RWPE1 (cell line): ENCODE data around the gene OR1N2.
"Not testable (repeated sequence)": the region's sequence is repeated elsewhere in the genome, so short reads cannot be mapped to it uniquely, and the experiment has no call there.

ENCODE experiments used
- CTCF ChIA-PET: fragments of 350-600 bp; sonication (Branson Sonifier 250); formaldehyde crosslinking; extraction: SDS; loops from one replicate; lab custom pipeline; 2021; lab: Yijun Ruan, JAX
- POLR2A ChIA-PET: fragments of 400-600 bp; formaldehyde crosslinking; extraction: SDS; loops from one replicate; lab custom pipeline; 2020; ENCODE audit warnings: antibody characterized with exemption; ENCODE audit not compliant: low non-redundant PET; lab: Yijun Ruan, JAX
- DNase-seq: peaks from one replicate; pipeline ENCODE4 v3.0.0; 2012; ENCODE audit warnings: low spot score
- H3K27ac ChIP-seq: fragments of 450-650 bp; 2 replicates; pipeline ENCODE4 v1.5.1; 2017
- TF ChIP-seq, protein P1 (sequence below): fragments of 450-650 bp; conservative IDR thresholded peaks from 2 replicates; pipeline ENCODE4 v1.5.1; 2017; ENCODE audit warnings: low read depth, mild to moderate bottlenecking

The OR1N2 gene

DNA sequence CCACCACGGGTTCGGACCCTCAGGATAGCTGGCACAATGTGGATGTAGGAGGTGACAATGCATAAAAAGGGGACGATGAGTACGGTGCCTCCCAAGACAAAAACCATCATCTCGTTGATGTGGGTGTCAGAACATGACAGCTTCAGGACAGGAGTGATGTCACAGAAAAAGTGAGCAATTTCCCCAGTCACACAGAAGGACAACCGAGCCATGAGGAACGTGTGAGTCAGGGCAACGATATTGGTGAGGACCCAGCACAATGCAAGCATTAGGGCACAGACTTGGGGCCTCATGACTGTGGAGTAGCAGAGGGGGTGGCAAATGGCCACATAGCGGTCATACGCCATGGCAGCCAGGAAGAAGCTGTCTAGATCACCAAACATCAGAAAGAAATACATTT lies 26.3 kb upstream of the OR1N2 start:
- TF ChIP-seq, protein P1, sequence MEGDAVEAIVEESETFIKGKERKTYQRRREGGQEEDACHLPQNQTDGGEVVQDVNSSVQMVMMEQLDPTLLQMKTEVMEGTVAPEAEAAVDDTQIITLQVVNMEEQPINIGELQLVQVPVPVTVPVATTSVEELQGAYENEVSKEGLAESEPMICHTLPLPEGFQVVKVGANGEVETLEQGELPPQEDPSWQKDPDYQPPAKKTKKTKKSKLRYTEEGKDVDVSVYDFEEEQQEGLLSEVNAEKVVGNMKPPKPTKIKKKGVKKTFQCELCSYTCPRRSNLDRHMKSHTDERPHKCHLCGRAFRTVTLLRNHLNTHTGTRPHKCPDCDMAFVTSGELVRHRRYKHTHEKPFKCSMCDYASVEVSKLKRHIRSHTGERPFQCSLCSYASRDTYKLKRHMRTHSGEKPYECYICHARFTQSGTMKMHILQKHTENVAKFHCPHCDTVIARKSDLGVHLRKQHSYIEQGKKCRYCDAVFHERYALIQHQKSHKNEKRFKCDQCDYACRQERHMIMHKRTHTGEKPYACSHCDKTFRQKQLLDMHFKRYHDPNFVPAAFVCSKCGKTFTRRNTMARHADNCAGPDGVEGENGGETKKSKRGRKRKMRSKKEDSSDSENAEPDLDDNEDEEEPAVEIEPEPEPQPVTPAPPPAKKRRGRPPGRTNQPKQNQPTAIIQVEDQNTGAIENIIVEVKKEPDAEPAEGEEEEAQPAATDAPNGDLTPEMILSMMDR, result no peak
- CTCF ChIA-PET, result no interaction called here
- no peak overlapping the region for H3K27ac ChIP-seq
- DNase-seq, result no peak
- POLR2A ChIA-PET, result no interaction called here

DNA sequence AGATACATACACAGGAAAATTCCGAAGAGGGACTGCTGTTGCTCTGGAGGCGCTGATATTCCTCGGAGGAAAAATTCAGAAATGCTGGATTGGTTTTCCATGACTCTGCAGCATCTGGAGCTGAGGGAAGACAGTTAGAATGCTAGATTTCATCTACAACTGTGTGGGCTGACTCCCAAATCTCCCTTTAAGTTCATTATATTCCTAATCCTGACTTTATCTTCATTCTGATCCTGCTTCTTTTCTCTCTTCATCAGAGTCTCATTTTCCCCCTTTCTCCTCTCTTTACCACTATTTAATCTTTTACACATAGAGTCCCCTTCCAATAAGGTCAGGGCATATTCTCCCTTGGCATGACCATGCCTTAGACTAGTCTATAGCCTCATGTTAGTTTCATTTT lies 25.7 kb upstream of the OR1N2 start, which contains the start of gene OR1N1:
Gene OR1N1 (minus strand): TSS at position 101 of the 400 bp plus-strand sequence. CDS start 0 bp downstream, at position 101.
- ChIA-PET POLR2A (no interaction called here), CTCF (interaction anchor here (0.6 kb wide), 1 partner anchor 46 kb away, joined by 3 read pairs; no protein-coding TSS in a partner anchor)
- no peak within 1 kb of the TSS for H3K27ac ChIP-seq
- no peak for DNase-seq
- TF ChIP-seq, protein P1, result no peak

DNA sequence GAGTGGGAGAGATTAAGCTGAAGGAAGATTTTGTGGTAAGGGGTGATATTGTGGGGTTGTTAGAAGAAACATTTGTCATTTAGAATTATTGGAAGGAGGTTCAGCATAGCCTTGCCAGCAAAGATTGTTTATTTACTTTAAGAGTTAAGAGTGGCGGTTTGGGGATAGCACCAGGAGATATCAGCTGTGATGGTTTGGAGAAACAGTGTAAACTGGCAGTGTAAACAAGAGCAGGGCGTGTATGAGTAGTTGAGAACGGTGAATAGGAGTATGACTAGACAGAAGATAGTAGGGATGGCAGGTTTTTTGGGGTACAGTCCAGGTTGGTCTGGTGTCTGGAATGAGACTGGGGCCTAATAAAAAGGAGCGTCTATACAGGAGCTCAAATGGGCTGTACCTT lies 21.8 kb upstream of the OR1N2 start:
- DNase-seq, CTCF ChIA-PET, POLR2A ChIA-PET, H3K27ac ChIP-seq: not testable (repeated sequence)

DNA sequence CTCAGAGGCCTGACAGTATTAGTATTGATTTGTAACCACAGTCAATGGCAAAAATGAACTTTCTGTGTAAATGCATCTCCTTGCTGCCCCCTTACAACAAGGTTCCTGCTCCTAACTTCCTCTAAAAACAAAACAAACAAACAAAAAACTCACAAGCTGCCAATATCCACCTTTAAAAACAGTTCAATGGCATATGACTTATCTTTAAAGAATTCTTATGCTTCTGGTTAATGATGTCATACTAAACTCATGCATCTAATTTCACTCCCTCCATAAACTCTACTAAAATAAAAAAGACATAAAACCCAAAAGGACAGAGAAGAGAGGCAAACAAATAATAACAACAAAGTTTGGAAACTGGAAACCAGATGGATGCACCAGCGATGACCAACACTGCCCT lies 16.8 kb upstream of the OR1N2 start:
- ChIA-PET CTCF (no interaction called here), POLR2A (no interaction called here)
- no peak for DNase-seq
- TF ChIP-seq, protein P1, result no peak
- no peak overlapping the region for H3K27ac ChIP-seq

DNA sequence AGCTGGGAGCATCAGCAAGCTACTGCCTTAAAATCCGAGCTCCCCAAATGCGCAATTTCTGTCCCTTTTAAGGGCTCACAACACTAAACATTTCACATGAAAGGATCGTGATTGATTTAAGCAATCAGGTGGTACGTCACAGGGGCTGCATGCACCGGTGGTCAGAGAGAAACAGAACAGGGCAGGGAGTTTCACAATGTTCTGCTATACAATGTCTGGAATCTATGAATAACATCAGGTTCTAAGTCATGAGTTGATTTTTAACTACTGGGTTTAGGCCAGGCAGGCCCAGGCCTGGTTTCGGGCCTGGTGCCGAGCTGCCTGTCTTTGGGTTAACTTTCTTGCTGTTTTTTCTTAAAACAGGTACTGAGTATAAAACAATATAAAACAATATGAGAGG lies 15.8 kb upstream of the OR1N2 start:
- POLR2A ChIA-PET, DNase-seq, CTCF ChIA-PET, H3K27ac ChIP-seq: not testable (repeated sequence)

DNA sequence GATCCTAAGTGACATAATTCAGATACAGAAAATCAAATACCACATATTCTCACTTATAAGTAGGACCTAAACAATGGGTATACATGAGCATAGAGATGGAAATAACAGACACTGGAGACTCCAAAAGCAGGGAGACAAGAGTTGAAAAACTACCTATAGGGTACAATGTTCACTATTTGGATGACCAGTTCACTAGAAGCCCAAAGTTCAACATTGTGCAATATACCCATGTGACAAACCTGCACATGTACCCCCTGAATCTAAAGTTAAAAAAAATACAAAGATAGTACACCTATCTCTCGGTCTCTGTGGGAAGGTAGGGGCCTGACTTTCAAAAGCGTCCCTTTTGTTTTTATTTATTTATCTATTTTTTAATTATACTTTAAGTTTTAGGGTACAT lies 14.2 kb upstream of the OR1N2 start:
- ChIA-PET CTCF (no interaction called here), POLR2A (no interaction called here)
- H3K27ac ChIP-seq, result no peak overlapping the region
- DNase-seq, result no peak
- TF ChIP-seq, protein P1, result no peak

DNA sequence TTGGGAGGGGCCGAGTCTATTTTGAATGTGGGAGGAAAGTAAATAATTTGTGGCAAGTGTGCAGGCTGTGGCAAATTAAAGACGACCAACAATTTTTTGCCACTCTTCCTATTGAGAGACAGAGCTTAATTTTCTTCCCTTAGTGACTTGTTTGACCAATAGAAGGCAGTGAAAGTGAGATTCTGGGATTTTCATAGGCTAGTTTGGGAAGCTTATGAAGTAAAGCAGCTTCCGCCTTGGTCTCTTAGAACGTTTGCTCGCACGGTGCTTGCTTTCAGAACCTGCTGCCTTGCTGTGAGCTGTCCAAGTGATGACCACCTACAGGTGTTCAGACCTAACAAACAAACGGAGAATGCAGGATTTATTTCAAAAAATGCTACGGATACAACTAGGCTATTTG lies 6.7 kb upstream of the OR1N2 start:
- no peak overlapping the region for H3K27ac ChIP-seq
- POLR2A ChIA-PET, result no interaction called here
- no peak for DNase-seq
- CTCF ChIA-PET, result no interaction called here
- TF ChIP-seq, protein P1, result no peak

DNA sequence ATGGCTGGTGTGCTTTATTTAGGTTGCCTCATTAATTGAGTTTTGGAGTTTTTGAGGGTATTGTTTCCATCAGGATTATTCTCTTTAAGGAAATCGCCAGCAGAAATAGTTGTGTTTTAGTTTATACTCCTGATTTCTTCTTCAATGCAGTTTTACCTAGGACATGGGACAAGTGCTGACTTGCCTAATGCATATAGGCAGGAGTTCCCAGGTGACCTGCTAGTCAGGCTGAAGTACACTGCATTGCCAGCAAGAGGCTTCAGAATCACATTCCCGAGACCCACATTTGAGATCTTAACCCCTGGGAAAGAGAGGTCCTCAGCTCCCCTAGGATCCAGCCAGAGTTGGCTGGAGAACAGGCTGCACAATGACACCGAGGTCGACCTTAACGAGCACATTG lies 1.5 kb upstream of the OR1N2 start:
- POLR2A ChIA-PET, result no interaction called here
- TF ChIP-seq, protein P1, result no peak
- CTCF ChIA-PET, result no interaction called here

More for the DNA sequence above, 1.5 kb upstream of the OR1N2 start:
- H3K27ac ChIP-seq, result no peak overlapping the region
- DNase-seq, result peak; percentile 64
